ENCODE data around the gene TJAP1.
"Not testable (repeated sequence)": the region's sequence is repeated elsewhere in the genome, so short reads cannot be mapped to it uniquely, and the experiment has no call there.

TJAP1 gene

GRCh38 chr6:43515808-43516207 lies 38.4 kb downstream of the TJAP1 start:
- peaks cover 26% of the 10 kb centered on the region for H3K36me3 Mint-ChIP-seq (ENCODE audit: low read depth)
- H3K27me3 Mint-ChIP-seq = no peaks in the 10 kb centered on the region
- no peak overlapping the region for H3K27ac Mint-ChIP-seq
- H3K4me1 Mint-ChIP-seq (ENCODE audit: low read depth) = peaks cover 1% of the 10 kb centered on the region
- no peak overlapping the region for H3K4me3 Mint-ChIP-seq
- no peaks in the 10 kb centered on the region for H3K9me3 Mint-ChIP-seq

- Mint-ChIP-seq H3K9me3 (no peaks in the 10 kb centered on the region), H3K36me3 (ENCODE audit: low read depth) (peaks cover 24% of the 10 kb centered on the region), H3K4me3 (no peak overlapping the region), H3K27me3 (no peaks in the 10 kb centered on the region), H3K27ac (no peak overlapping the region), H3K4me1 (ENCODE audit: low read depth) (peaks cover 4% of the 10 kb centered on the region)
These were observed 39.0 kb downstream of the TJAP1 start for GRCh38 chr6:43516367-43516696.

- H3K27me3 Mint-ChIP-seq = no peaks in the 10 kb centered on the region
- no peak within 1 kb of the TSS for H3K4me3 Mint-ChIP-seq
- peaks cover 23% of the 10 kb centered on the region for H3K36me3 Mint-ChIP-seq (ENCODE audit: low read depth)
- no peak within 1 kb of the TSS for H3K27ac Mint-ChIP-seq
- H3K9me3 Mint-ChIP-seq = no peaks in the 10 kb centered on the region
- H3K4me1 Mint-ChIP-seq (ENCODE audit: low read depth) = peaks cover 4% of the 10 kb centered on the region
These were observed 39.5 kb downstream of the TJAP1 start, which contains the start of the genes POLR1C and YIPF3 for GRCh38 chr6:43516697-43517504. POLR1C (plus strand) TSS chr6:43517089; CDS start chr6:43517110, 21 bp downstream. YIPF3 (minus strand) TSS chr6:43516926; CDS start chr6:43516807, 119 bp downstream.

GRCh38 chr6:43517505-43518357 lies 40.4 kb downstream of the TJAP1 start:
- H3K36me3 Mint-ChIP-seq (ENCODE audit: low read depth) = peaks cover 30% of the 10 kb centered on the region
- H3K4me1 Mint-ChIP-seq (ENCODE audit: low read depth) = peaks cover 4% of the 10 kb centered on the region
- H3K27me3 Mint-ChIP-seq = no peaks in the 10 kb centered on the region
- H3K27ac Mint-ChIP-seq = no peak overlapping the region
- H3K9me3 Mint-ChIP-seq = no peaks in the 10 kb centered on the region
- H3K4me3 Mint-ChIP-seq = no peak overlapping the region

- peak overlapping the region; percentile 17 for H3K27ac Mint-ChIP-seq
- H3K27me3 Mint-ChIP-seq = no peaks in the 10 kb centered on the region
- H3K36me3 Mint-ChIP-seq (ENCODE audit: low read depth) = peaks cover 35% of the 10 kb centered on the region
- no peak overlapping the region for H3K4me3 Mint-ChIP-seq
- H3K9me3 Mint-ChIP-seq = no peaks in the 10 kb centered on the region
- peaks cover 4% of the 10 kb centered on the region for H3K4me1 Mint-ChIP-seq (ENCODE audit: low read depth)
These were observed 42.7 kb downstream of the TJAP1 start for GRCh38 chr6:43520097-43520496.

- H3K36me3 Mint-ChIP-seq (ENCODE audit: low read depth) = peaks cover 49% of the 10 kb centered on the region
- no peak overlapping the region for H3K4me3 Mint-ChIP-seq
- H3K27me3 Mint-ChIP-seq = no peaks in the 10 kb centered on the region
- no peaks in the 10 kb centered on the region for H3K9me3 Mint-ChIP-seq
- H3K4me1 Mint-ChIP-seq (ENCODE audit: low read depth) = peaks cover 4% of the 10 kb centered on the region
- no peak overlapping the region for H3K27ac Mint-ChIP-seq
These were observed 44.5 kb downstream of the TJAP1 start for GRCh38 chr6:43521836-43522235.

- Mint-ChIP-seq H3K4me1 (ENCODE audit: low read depth) (peaks cover 4% of the 10 kb centered on the region), H3K27ac (peak overlapping the region; percentile 43), H3K4me3 (no peak overlapping the region), H3K36me3 (ENCODE audit: low read depth) (peaks cover 58% of the 10 kb centered on the region), H3K27me3 (no peaks in the 10 kb centered on the region), H3K9me3 (no peaks in the 10 kb centered on the region)
These were observed 45.3 kb downstream of the TJAP1 start for GRCh38 chr6:43522547-43523261.

GRCh38 chr6:43523284-43523683 lies 45.9 kb downstream of the TJAP1 start:
- Mint-ChIP-seq H3K36me3 (ENCODE audit: low read depth) (peaks cover 63% of the 10 kb centered on the region), H3K27ac (no peak overlapping the region), H3K4me3 (no peak overlapping the region), H3K27me3 (no peaks in the 10 kb centered on the region), H3K9me3 (no peaks in the 10 kb centered on the region), H3K4me1 (ENCODE audit: low read depth) (peaks cover 4% of the 10 kb centered on the region)

- Mint-ChIP-seq H3K4me3 (no peak overlapping the region), H3K9me3 (no peaks in the 10 kb centered on the region), H3K4me1 (ENCODE audit: low read depth) (peaks cover 4% of the 10 kb centered on the region), H3K27me3 (no peaks in the 10 kb centered on the region), H3K36me3 (ENCODE audit: low read depth) (peaks cover 71% of the 10 kb centered on the region), H3K27ac (no peak overlapping the region)
These were observed 47.2 kb downstream of the TJAP1 start for GRCh38 chr6:43524483-43524961.

GRCh38 chr6:43532201-43532600 lies 54.8 kb downstream of the TJAP1 start:
- Mint-ChIP-seq H3K4me3 (no peak overlapping the region), H3K9me3 (no peaks in the 10 kb centered on the region), H3K36me3 (ENCODE audit: low read depth) (peaks cover 59% of the 10 kb centered on the region), H3K27ac (no peak overlapping the region), H3K4me1 (ENCODE audit: low read depth) (no peaks in the 10 kb centered on the region), H3K27me3 (no peaks in the 10 kb centered on the region)

- not testable (repeated sequence) for H3K27ac Mint-ChIP-seq; H3K27me3 Mint-ChIP-seq; H3K4me3 Mint-ChIP-seq; H3K9me3 Mint-ChIP-seq; H3K4me1 Mint-ChIP-seq (ENCODE audit: low read depth)
- H3K36me3 Mint-ChIP-seq (ENCODE audit: low read depth) = peaks cover 50% of the 10 kb centered on the region
These were observed 61.6 kb downstream of the TJAP1 start for GRCh38 chr6:43538986-43539385.

GRCh38 chr6:43539409-43539808 lies 62.0 kb downstream of the TJAP1 start:
- not testable (repeated sequence) for H3K4me3 Mint-ChIP-seq; H3K27ac Mint-ChIP-seq; H3K9me3 Mint-ChIP-seq; H3K27me3 Mint-ChIP-seq; H3K4me1 Mint-ChIP-seq (ENCODE audit: low read depth)
- H3K36me3 Mint-ChIP-seq (ENCODE audit: low read depth) = peaks cover 54% of the 10 kb centered on the region

GRCh38 chr6:43540507-43540906 lies 63.1 kb downstream of the TJAP1 start:
- no peak overlapping the region for H3K27ac Mint-ChIP-seq
- H3K36me3 Mint-ChIP-seq (ENCODE audit: low read depth) = peaks cover 56% of the 10 kb centered on the region

GRCh38 chr6:43541774-43542471 lies 64.6 kb downstream of the TJAP1 start:
- peaks cover 63% of the 10 kb centered on the region for H3K36me3 Mint-ChIP-seq (ENCODE audit: low read depth)
- no peaks in the 10 kb centered on the region for H3K9me3 Mint-ChIP-seq
- H3K4me3 Mint-ChIP-seq = no peak overlapping the region
- no peaks in the 10 kb centered on the region for H3K27me3 Mint-ChIP-seq
- no peaks in the 10 kb centered on the region for H3K4me1 Mint-ChIP-seq (ENCODE audit: low read depth)
- H3K27ac Mint-ChIP-seq = no peak overlapping the region

More at GRCh38 chr6:43540507-43540906, 63.1 kb downstream of the TJAP1 start:
- Mint-ChIP-seq H3K9me3 (no peaks in the 10 kb centered on the region), H3K4me1 (ENCODE audit: low read depth) (no peaks in the 10 kb centered on the region), H3K4me3 (no peak overlapping the region), H3K27me3 (no peaks in the 10 kb centered on the region)
